ACHN (cell line): ENCODE results near the gene LOXL1.

Experiments used
- DNase-seq: peaks from one replicate; pipeline ENCODE4 v3.0.0-alpha.2; 2015
- in situ Hi-C: cut with HindIII; loops from 2 replicates; pipeline ENCODE4 v1.10.0; 2017; ENCODE audit warnings: low sequenced_read_pairs, low pct_ligation_motif_present, low pct_unique_long_range_greater_than_20kb

LOXL1 gene

GRCh38 chr15:73947651-73948050 lies 21.4 kb downstream of the LOXL1 start:
- in situ Hi-C loops, result no loop called here
- DNase-seq, result no peak

GRCh38 chr15:73948396-73948795 lies 22.1 kb downstream of the LOXL1 start:
- in situ Hi-C loops, result no loop called here

DNA sequence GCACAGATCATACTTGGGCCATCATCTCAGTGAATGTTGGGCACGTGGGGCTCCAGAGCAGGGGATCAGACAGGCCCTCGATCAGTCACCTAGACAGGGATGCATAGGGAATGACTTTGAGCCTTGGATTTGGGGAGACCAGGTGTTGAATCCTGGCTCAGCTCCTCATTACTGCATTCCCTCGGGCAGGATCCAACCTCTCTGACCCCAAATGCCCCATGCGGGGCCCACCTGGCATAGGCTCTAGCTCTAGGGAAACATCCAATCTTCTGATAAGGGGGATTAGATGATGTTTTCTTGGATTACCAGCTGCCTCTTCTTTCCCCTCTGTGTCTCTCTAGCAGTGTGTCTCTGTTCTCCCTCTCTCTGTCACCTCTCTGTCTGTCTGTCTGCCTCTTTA lies 22.7 kb downstream of the LOXL1 start:
- DNase-seq, result no peak
- in situ Hi-C loops, result no loop called here

More at GRCh38 chr15:73948396-73948795, 22.1 kb downstream of the LOXL1 start:
- no peak for DNase-seq

- in situ Hi-C loops, result no loop called here
These were observed 23.2 kb downstream of the LOXL1 start for GRCh38 chr15:73949496-73949895.

GRCh38 chr15:73950479-73950830 lies 24.2 kb downstream of the LOXL1 start:
- in situ Hi-C loops, result no loop called here
- no peak for DNase-seq

More at GRCh38 chr15:73949496-73949895, 23.2 kb downstream of the LOXL1 start:
- no peak for DNase-seq

DNA sequence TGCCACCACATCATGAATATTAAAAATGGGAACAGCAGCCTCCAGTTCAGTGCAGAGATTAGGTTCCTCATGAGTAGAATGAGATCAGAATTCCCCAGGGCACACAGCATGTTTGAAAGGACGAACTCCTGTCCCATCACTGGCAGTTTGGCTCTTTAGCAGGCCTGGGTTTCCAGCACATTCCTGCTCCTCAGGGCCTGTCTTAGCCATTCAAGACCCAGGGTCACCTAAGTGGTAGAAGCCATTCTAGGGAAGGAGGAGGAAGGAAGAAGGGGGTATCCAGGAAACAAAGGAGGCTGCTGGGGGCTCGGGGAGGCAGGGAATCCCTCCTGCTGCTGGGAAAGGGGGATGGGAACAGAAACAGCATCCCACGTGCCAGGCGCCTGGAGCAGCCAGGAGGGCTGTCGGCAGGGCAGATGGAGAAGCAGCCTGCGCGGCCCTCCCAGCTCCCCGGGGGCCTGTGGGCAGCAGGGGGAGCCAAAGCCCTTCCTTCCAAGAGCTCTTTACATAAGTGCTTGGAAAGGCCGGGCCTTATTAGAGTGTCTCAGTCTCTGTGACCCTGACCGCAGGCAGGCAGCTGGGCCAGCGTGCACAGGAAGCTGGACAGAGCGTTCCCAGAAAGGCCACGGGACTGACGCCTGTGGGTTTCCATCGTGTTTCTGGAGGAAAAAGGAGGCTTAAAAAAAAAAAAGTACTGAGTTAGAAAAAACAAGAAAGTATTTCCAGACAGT lies 24.7 kb downstream of the LOXL1 start:
- DNase-seq, result peak; percentile 87
- in situ Hi-C loops, result no loop called here

- in situ Hi-C loops, result no loop called here
- DNase-seq, result no peak
These were observed 25.3 kb downstream of the LOXL1 start for GRCh38 chr15:73951601-73952000.

GRCh38 chr15:73952171-73952912 lies 26.1 kb downstream of the LOXL1 start:
- in situ Hi-C loops, result no loop called here
- DNase-seq, result no peak

DNA sequence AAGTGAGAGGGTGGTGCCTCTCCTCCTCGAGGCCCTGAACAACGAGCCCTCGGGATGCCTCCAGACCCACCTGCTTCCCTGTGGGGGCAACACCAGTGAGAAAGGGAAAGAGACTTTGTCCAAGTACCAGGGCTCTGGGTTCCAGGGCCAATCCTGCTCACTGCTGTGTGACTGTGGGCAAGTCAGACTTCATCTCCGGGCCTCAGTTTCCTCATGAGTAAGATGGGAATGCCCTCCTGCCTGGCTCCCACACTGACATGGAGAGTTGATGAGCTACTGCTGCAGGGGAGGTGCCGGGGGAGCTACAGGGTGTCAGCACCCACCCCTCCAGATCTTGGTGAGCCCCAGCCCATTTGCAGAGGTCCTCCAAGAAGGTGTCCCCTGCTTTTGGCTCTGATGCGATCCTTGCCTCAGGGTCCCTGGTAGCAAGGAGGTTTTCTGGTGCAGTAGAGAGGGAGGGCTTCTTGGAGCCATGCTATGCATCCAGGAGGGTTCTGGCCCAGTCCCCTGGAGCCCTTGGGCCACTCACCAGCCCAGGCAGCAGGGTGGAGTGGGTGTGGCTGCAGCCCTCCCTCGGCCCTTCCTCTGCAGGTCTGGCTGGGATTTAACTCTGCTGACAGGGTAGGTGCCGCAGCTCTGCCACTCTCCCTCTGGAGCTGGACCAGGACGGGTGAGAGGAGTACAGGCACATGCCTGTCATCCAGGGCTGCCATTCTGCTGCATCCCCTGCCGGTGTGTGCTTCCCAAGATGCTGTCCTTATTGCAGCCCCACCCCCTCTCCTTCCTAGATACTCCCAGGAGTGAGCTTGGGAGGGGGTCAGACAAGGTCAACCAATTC lies 26.9 kb downstream of the LOXL1 start:
- in situ Hi-C loops, result no loop called here
- DNase-seq, result no peak

- DNase-seq, result no peak
- in situ Hi-C loops, result no loop called here
These were observed 28.2 kb downstream of the LOXL1 start for GRCh38 chr15:73954188-73955145.

- no peak for DNase-seq
- in situ Hi-C loops, result no loop called here
These were observed 29.1 kb downstream of the LOXL1 start for GRCh38 chr15:73955326-73955725.

DNA sequence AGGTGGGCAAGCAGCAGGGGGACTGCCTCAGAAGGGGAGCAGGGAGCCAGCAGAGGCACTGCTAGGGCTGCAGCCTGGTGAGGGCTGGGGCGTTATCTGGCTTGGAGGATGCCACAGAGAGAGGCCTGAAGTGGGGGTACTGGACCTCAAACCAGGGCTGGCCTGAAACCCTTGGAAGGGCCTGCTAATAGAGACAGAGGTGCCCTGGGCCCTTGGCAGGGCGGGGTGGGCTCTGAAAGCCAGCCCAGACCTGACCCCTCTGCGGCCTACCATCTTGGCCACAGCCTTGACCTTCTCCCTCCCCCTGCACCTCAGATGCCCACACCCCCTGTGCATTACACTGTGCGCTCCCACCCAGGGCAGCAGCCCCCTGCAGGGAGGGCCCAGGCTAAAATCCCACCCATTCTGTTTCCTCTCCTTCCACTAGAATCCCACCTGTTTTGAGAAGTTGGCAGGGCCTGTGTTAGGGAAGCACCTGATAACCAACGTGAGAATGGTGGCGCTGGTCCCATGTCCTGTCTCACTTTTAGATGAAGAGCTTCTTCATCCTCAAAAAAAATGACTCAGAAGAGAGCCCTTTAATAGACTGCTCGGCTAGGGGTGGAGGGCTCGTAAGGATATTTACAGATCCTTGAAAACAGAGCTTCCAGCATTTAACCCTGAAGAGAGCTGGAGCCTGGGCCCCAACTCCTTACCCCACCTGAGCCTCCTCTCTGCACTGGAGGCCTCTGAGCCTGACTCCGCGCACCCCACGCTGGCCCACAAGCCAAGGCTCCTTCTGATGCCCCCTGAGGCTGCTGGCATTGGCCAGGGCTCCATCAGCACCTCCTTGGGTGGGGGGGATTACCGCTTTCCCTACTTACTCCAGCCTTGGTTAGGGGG lies 29.8 kb downstream of the LOXL1 start:
- in situ Hi-C loops, result no loop called here
- DNase-seq, result no peak

- in situ Hi-C loops, result no loop called here
- DNase-seq, result peak; percentile 91
These were observed 30.5 kb downstream of the LOXL1 start for GRCh38 chr15:73956743-73957135.

- in situ Hi-C loops, result no loop called here
These were observed 31.0 kb downstream of the LOXL1 start for GRCh38 chr15:73957276-73957675.

DNA sequence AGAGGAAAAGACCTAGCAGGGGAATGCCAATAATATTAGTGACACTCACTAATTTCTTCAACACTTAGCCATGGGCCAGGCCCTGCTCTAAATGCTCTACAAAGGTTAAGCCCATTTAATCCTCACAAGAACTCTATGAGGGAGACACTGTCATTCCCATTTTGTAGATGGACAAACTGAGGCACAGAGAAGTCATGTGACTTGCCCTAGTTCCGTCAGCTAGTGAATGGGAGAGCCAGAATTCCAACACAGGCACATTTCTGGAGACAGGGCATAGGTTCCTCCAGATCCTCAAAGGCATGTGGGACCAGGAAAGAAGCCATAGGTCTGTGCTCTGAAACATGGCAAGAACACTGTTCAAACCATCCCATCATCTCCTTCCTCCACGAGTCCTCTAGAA lies 31.5 kb downstream of the LOXL1 start:
- DNase-seq, result no peak
- in situ Hi-C loops, result no loop called here

More at GRCh38 chr15:73957276-73957675, 31.0 kb downstream of the LOXL1 start:
- DNase-seq, result no peak

DNA sequence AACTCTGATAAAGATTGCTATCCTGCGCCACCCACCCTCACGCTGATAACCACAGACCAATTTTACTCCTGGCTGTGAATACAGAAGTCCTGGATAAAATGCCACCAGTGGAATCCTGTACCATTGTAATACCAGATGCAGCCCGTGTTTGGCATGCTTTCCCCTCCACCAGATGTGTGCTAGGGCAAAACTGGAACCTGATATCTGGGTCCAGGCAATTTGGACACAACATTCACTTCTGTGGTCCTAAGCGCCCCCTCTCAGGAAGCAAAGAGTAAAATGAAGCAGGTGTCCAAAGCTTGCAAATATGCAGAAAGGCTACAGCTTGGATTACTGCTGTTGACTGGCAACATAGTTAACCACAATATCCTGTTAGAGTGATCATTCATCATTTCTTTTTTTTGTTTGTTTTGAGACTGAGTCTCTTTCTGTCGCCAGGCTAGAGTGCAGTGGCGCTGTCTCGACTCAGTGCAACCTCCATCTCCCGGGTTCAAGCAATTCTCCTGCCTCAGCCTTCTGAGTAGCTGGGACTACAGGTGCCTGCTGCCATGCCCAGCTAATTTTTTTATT lies 32.8 kb downstream of the LOXL1 start:
- in situ Hi-C loops, result no loop called here

GRCh38 chr15:73959801-73960200 lies 33.5 kb downstream of the LOXL1 start:
- no peak for DNase-seq
- in situ Hi-C loops, result no loop called here

More for the DNA sequence above, 32.8 kb downstream of the LOXL1 start:
- no peak for DNase-seq
